Liver (tissue), 9 donors: ENCODE data around the gene KCNN3. TPM values are rescaled to one million over a fixed set of nuclear protein-coding genes. Genes with fewer than 3 reads are reported as not detected.

Experiments used
- DNase-seq: peaks from one replicate; pipeline ENCODE4 v3.0.0-alpha.2; 2017; ENCODE audit warnings: low spot score
- H3K27ac ChIP-seq, 2 donors: one replicate each; pipeline ENCODE4 v1.7.0; 2013; ENCODE audit warnings: inconsistent platforms in 2 of 2, low read length in 2 of 2, control low read depth in 1 of 2, low read depth in 1 of 2, mild to moderate bottlenecking in 1 of 2
- H3K27me3 ChIP-seq, 4 donors: one replicate each; pipeline versions ENCODE4 v1.6.1 to v1.7.0; 2013; ENCODE audit warnings: low read length in 3 of 4, inconsistent platforms in 1 of 4, mild to moderate bottlenecking in 1 of 4, moderate library complexity in 1 of 4; ENCODE audit not compliant: control insufficient read depth in 4 of 4, insufficient read depth in 4 of 4
- H3K36me3 ChIP-seq, 4 donors: one replicate each; pipeline versions ENCODE4 v1.6.1 to v1.7.0; 2013; ENCODE audit warnings: low read length in 3 of 4, mild to moderate bottlenecking in 3 of 4, low read depth in 1 of 4, moderate library complexity in 1 of 4; ENCODE audit not compliant: control insufficient read depth in 4 of 4, insufficient read depth in 3 of 4
- H3K4me1 ChIP-seq, 4 donors: one replicate each; pipeline versions ENCODE4 v1.6.1 to v1.7.0; 2013; ENCODE audit warnings: low read length in 3 of 4, mild to moderate bottlenecking in 3 of 4, moderate library complexity in 1 of 4; ENCODE audit not compliant: control insufficient read depth in 4 of 4, insufficient read depth in 4 of 4
- H3K4me3 ChIP-seq, 3 donors: one replicate each; pipeline versions ENCODE4 v1.6.1 to v1.7.0; 2013; ENCODE audit warnings: low read length in 3 of 3, control low read depth in 1 of 3, low read depth in 1 of 3, mild to moderate bottlenecking in 1 of 3
- H3K9ac ChIP-seq, 2 donors: one replicate each; pipeline ENCODE4 v1.7.0; 2013; ENCODE audit warnings: low read length in 2 of 2, mild to moderate bottlenecking in 2 of 2, moderate library complexity in 2 of 2, control low read depth in 1 of 2, low read depth in 1 of 2
- H3K9me3 ChIP-seq, 4 donors: one replicate each; pipeline versions ENCODE4 v1.6.1 to v1.7.0; 2013; ENCODE audit warnings: low read length in 3 of 4; ENCODE audit not compliant: control insufficient read depth in 4 of 4
- EGR1 ChIP-seq, 2 donors: IDR thresholded peaks; 2 replicates each; pipeline ENCODE4 v1.6.1; 2016 to 2018; ENCODE audit warnings: antibody characterized with exemption in 2 of 2, low read depth in 2 of 2
- FOXA1 ChIP-seq: IDR thresholded peaks from 2 replicates; pipeline ENCODE4 v1.6.1; 2016; ENCODE audit warnings: antibody characterized with exemption
- FOXA2 ChIP-seq: IDR thresholded peaks from 2 replicates; pipeline ENCODE4 v1.6.1; 2016; ENCODE audit warnings: antibody characterized with exemption
- GABPA ChIP-seq, 2 donors: IDR thresholded peaks in 1 of 2; conservative IDR thresholded peaks in 1 of 2; 2 replicates each; pipeline ENCODE4 v1.6.1; 2016; ENCODE audit warnings: antibody characterized with exemption in 2 of 2, mild to moderate bottlenecking in 1 of 2, moderate library complexity in 1 of 2
- REST ChIP-seq: IDR thresholded peaks from 2 replicates; pipeline ENCODE4 v1.6.1; 2016; ENCODE audit warnings: antibody characterized with exemption, mild to moderate bottlenecking
- WGBS: extraction: QIAGEN DNeasy Blood & Tissue Kit; methylation state at CpG from one replicate; pipeline ENCODE4 v1.1.7; 2013; 5-methylcytosine and 5-hydroxymethylcytosine counted together
- polyA plus RNA-seq, 2 donors: library from polyadenylated mRNA; stranded (reverse) in 1 of 2; unstranded in 1 of 2; fragments of 200-250 nt in 1 of 2; fragments of >200 nt in 1 of 2; fragmentation: Nextera tagmentation in 1 of 2; extraction: Ambion mirVana in 1 of 2; gene quantifications; one replicate each; pipeline versions ENCODE4 v1.2.1 to v1.2.3, GENCODE V29; 2013 to 2015
- total RNA-seq, 2 donors: library from RNA; depleted of rRNA; stranded (reverse); fragments of >200 nt; gene quantifications; one replicate each; pipeline ENCODE4 v1.2.3, GENCODE V29; 2014
- TF ChIP-seq, protein P1 (sequence below): IDR thresholded peaks from 2 replicates; pipeline ENCODE4 v1.6.1; 2016; ENCODE audit warnings: antibody characterized with exemption
- TF ChIP-seq, protein P2 (sequence below): IDR thresholded peaks from 2 replicates; pipeline ENCODE4 v1.6.1; 2016; ENCODE audit warnings: antibody characterized with exemption
- TF ChIP-seq, protein P3 (sequence below): fragments of 150-350 bp; IDR thresholded peaks from 2 replicates; pipeline ENCODE4 v1.5.1; 2017; ENCODE audit warnings: improper control_type of control experiment, low read depth, low read length; ENCODE audit not compliant: missing input control
- TF ChIP-seq, protein P4 (sequence below): IDR thresholded peaks from 2 replicates; pipeline ENCODE4 v1.6.1; 2016; ENCODE audit warnings: antibody characterized with exemption
- donor health status: healthy.
- donor health status: healthy.
- donor health status: healthy.
- donor health status: healthy.
- donor health status: healthy.

Gene KCNN3
- total and polyA plus RNA-seq, 4 donors, result 0.09 to 0.68 (median 0.15) TPM

DNA sequence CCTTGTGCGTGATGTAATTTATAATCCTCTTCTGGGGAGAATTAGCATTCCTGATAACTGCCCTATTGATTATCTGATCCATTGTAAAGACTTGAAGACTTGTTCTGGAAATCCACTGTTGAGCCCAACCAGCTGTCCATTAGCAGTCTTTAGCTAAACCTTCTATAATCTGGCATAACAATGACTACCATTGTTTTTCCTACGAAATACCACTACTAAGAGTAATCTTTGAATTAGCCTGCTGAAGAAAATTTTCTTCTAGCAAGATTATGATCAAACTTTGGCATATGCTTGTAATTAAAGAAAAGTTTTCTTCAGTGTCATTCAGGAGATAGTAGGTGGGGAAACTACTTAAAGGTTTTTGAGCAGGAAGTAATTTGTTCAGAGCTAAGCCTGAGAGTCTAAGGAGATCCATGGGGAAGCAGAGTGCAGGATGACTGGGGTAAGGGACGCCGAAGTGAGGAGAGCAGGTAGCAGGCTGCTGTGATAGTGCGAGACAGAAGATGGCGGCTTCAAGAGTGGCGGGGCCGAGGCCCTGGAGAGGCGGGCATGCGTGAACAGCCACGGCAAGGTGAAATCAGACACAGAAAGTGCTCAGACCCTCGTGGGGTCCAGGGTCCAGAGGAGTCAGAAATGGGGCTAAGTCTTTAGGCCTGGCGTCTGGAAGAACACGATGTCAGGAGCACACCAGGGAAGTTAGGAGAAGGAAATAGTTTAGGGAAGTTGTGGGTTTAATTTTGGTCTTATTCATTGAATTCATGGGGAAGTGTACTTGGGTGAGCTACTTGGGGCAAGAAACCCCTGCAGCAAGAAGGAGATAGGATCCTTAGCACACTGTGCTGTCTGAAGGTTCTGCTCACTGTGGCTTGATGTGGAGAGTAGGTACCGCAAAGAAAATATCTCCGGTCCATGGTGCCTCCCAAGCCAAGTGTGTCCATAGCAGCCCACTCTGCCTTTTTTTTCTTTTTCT lies 149.5 kb downstream of the KCNN3 start:
- no peak for DNase-seq
- no peaks in the 10 kb centered on the region for H3K9me3 ChIP-seq
- 87% methylated on average over 16 of the region's 16 CpGs for WGBS

DNA sequence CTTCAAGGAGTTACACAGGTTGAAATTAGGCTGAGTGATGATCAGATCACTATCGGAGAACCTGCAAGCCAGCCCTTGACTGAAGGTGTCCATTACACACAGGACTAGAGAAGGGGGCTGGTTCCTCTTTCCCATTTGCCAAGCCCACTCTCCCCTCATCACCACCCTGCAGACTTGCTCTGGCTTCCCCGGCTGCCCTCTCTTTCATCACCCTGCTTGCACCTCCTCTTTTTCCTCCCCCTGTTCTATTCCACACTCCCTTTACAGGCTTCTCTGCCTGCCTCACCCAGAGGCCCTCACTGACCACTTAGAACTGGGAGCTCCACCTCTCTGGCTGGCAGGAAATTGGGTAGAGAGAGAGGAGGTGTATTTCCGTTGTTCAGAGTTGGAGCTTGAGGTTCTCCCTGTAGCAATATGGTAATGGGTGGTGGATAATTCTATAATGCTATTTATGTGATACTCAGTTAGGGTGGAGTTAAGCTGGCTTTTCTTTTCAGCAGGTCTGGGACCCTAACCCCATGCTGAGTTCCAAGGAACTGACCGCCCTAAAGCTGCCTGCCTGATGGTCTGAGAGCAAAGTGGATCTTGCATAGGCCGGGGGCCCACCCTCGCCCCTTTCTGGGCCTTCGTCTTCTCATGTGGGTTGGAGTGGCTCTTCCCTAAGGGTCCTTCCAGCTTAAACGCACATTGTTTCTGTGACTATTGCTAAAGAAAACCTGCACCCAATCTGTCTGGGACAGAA lies 150.3 kb downstream of the KCNN3 start:
- no peak overlapping the region for H3K27ac ChIP-seq
- H3K4me1 ChIP-seq, result no peaks in the 10 kb centered on the region
- WGBS, result 89% methylated on average over 8 of the region's 8 CpGs
- no peak for DNase-seq
- H3K9me3 ChIP-seq, result no peaks in the 10 kb centered on the region
- no peak overlapping the region for H3K9ac ChIP-seq
- TF ChIP-seq, protein P1, sequence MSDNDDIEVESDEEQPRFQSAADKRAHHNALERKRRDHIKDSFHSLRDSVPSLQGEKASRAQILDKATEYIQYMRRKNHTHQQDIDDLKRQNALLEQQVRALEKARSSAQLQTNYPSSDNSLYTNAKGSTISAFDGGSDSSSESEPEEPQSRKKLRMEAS, result no peak
- no peak for TF ChIP-seq FOXA1
- no peak for TF ChIP-seq GABPA (IDR thresholded peaks at IDR 0.05 in 1 of 2, conservative IDR thresholded peaks at IDR 0.05 in 1 of 2)
- TF ChIP-seq, protein P2, sequence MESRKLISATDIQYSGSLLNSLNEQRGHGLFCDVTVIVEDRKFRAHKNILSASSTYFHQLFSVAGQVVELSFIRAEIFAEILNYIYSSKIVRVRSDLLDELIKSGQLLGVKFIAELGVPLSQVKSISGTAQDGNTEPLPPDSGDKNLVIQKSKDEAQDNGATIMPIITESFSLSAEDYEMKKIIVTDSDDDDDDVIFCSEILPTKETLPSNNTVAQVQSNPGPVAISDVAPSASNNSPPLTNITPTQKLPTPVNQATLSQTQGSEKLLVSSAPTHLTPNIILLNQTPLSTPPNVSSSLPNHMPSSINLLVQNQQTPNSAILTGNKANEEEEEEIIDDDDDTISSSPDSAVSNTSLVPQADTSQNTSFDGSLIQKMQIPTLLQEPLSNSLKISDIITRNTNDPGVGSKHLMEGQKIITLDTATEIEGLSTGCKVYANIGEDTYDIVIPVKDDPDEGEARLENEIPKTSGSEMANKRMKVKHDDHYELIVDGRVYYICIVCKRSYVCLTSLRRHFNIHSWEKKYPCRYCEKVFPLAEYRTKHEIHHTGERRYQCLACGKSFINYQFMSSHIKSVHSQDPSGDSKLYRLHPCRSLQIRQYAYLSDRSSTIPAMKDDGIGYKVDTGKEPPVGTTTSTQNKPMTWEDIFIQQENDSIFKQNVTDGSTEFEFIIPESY, result no peak
- TF ChIP-seq EGR1 (IDR thresholded peaks at IDR 0.05; ENCODE audit: low read depth in 2 of 2), result no peak
- no peaks in the 10 kb centered on the region for H3K36me3 ChIP-seq
- H3K4me3 ChIP-seq, result no peak overlapping the region
- H3K27me3 ChIP-seq, result no peaks in the 10 kb centered on the region

More for the DNA sequence above, 149.5 kb downstream of the KCNN3 start:
- no peaks in the 10 kb centered on the region for H3K4me1 ChIP-seq
- TF ChIP-seq EGR1 (IDR thresholded peaks at IDR 0.05; ENCODE audit: low read depth in 2 of 2), result no peak
- TF ChIP-seq, protein P3, sequence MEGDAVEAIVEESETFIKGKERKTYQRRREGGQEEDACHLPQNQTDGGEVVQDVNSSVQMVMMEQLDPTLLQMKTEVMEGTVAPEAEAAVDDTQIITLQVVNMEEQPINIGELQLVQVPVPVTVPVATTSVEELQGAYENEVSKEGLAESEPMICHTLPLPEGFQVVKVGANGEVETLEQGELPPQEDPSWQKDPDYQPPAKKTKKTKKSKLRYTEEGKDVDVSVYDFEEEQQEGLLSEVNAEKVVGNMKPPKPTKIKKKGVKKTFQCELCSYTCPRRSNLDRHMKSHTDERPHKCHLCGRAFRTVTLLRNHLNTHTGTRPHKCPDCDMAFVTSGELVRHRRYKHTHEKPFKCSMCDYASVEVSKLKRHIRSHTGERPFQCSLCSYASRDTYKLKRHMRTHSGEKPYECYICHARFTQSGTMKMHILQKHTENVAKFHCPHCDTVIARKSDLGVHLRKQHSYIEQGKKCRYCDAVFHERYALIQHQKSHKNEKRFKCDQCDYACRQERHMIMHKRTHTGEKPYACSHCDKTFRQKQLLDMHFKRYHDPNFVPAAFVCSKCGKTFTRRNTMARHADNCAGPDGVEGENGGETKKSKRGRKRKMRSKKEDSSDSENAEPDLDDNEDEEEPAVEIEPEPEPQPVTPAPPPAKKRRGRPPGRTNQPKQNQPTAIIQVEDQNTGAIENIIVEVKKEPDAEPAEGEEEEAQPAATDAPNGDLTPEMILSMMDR, result no peak
- no peak for TF ChIP-seq FOXA1
- TF ChIP-seq, protein P4, sequence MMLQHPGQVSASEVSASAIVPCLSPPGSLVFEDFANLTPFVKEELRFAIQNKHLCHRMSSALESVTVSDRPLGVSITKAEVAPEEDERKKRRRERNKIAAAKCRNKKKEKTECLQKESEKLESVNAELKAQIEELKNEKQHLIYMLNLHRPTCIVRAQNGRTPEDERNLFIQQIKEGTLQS, result no peak
- TF ChIP-seq FOXA2, result no peak
- TF ChIP-seq REST, result no peak
- H3K4me3 ChIP-seq, result no peak overlapping the region
- no peaks in the 10 kb centered on the region for H3K36me3 ChIP-seq
- H3K9ac ChIP-seq, result no peak overlapping the region
- no peaks in the 10 kb centered on the region for H3K27me3 ChIP-seq
- H3K27ac ChIP-seq, result no peak overlapping the region
